Neural cell (in vitro differentiated cells): Measurements from ENCODE around the gene MLLT1. TPM values are rescaled to one million over a fixed set of nuclear protein-coding genes. Genes with fewer than 3 reads are reported as not detected.

Experiments
- H2AFZ ChIP-seq: fragments of 200-600, 300-800 bp; sonication (generic), shearing (Covaris generic); 2 replicates; pipeline ENCODE4 v1.6.0; 2014; ENCODE audit warnings: low read depth, mild to moderate bottlenecking, antibody characterized with exemption, low read length, moderate library complexity
- H3F3A ChIP-seq: fragments of 200-600 bp; shearing (Covaris generic); 2 replicates; pipeline ENCODE4 v1.6.1; 2016; ENCODE audit warnings: mild to moderate bottlenecking, moderate library complexity, mixed read lengths, antibody characterized with exemption, low read length; ENCODE audit not compliant: insufficient read depth, poor library complexity, severe bottlenecking
- H3K27ac ChIP-seq: fragments of 200-600, 300-800 bp; sonication (generic), shearing (Covaris generic); 2 replicates; pipeline ENCODE4 v1.5.1; 2014; ENCODE audit warnings: mild to moderate bottlenecking, low read length, moderate library complexity
- H3K27me3 ChIP-seq: fragments of 300-800, 200-600 bp; sonication (generic), shearing (Covaris generic); 2 replicates; pipeline ENCODE4 v1.6.0; 2014; ENCODE audit warnings: mild to moderate bottlenecking, low read depth, low read length, moderate library complexity; ENCODE audit not compliant: insufficient read depth
- H3K36me3 ChIP-seq: fragments of 300-800, 200-600 bp; sonication (generic), shearing (Covaris generic); 2 replicates; pipeline ENCODE4 v1.5.1; 2014; ENCODE audit warnings: mild to moderate bottlenecking, antibody characterized with exemption, low read length, moderate library complexity; ENCODE audit not compliant: insufficient read depth
- H3K4me2 ChIP-seq: fragments of 300-800, 200-600 bp; sonication (generic), shearing (Covaris generic); 2 replicates; pipeline ENCODE4 v1.6.0; 2014; ENCODE audit warnings: mild to moderate bottlenecking, low read length
- H3K4me3 ChIP-seq: fragments of 300-800, 200-600 bp; sonication (generic), shearing (Covaris generic); 2 replicates; pipeline ENCODE4 v1.5.1; 2014; ENCODE audit warnings: mild to moderate bottlenecking, low read length, moderate library complexity
- H3K79me2 ChIP-seq: fragments of 200-600 bp; shearing (Covaris generic); replicated peaks from 2 replicates; pipeline ENCODE4 v1.6.0; 2014; ENCODE audit warnings: mild to moderate bottlenecking, low read length, moderate library complexity; ENCODE audit not compliant: insufficient read depth
- H3K9ac ChIP-seq: fragments of 300-800, 200-600 bp; sonication (generic), shearing (Covaris generic); 2 replicates; pipeline ENCODE4 v1.6.1; 2016; ENCODE audit warnings: mild to moderate bottlenecking, low read length, mixed read lengths
- H3K9me2 ChIP-seq: fragments of 200-600 bp; shearing (Covaris generic); 2 replicates; pipeline ENCODE4 v1.6.1; 2016; ENCODE audit warnings: mild to moderate bottlenecking, low read length, mixed read lengths; ENCODE audit not compliant: insufficient read depth
- H3K9me3 ChIP-seq: fragments of 200-600, 300-800 bp; sonication (generic), shearing (Covaris generic); 2 replicates; pipeline ENCODE4 v1.6.1; 2016; ENCODE audit warnings: mild to moderate bottlenecking, mixed run types, low read length, moderate library complexity, mixed read lengths
- H4K20me1 ChIP-seq: fragments of 200-600 bp; shearing (Covaris generic); 2 replicates; pipeline ENCODE4 v1.6.1; 2016; ENCODE audit warnings: mild to moderate bottlenecking, mixed run types; ENCODE audit not compliant: insufficient read depth
- CTCF ChIP-seq: fragments of 450-650 bp; IDR thresholded peaks from 2 replicates; pipeline ENCODE4 v1.5.1; 2014; ENCODE audit warnings: antibody characterized with exemption, mild to moderate bottlenecking, moderate library complexity; ENCODE audit not compliant: poor library complexity, severe bottlenecking
- EP300 ChIP-seq: fragments of 450-650 bp; conservative IDR thresholded peaks from 2 replicates; pipeline ENCODE4 v1.6.1; 2014; ENCODE audit warnings: antibody characterized with exemption, mild to moderate bottlenecking, moderate library complexity; ENCODE audit not compliant: poor library complexity, severe bottlenecking
- EZH2 ChIP-seq: fragments of 200-600, 300-800 bp; shearing (Covaris generic), sonication (generic); IDR thresholded peaks from 2 replicates; pipeline ENCODE4 v1.6.1; 2014; ENCODE audit warnings: antibody characterized with exemption, low read length, borderline replicate concordance, mild to moderate bottlenecking; ENCODE audit not compliant: insufficient read depth, poor library complexity, severe bottlenecking
- MXI1 ChIP-seq: fragments of 450-650 bp; conservative IDR thresholded peaks from 2 replicates; pipeline ENCODE4 v1.6.1; 2014; ENCODE audit warnings: antibody characterized with exemption, mild to moderate bottlenecking; ENCODE audit not compliant: poor library complexity, severe bottlenecking
- POLR2AphosphoS5 ChIP-seq: IDR thresholded peaks from 2 replicates; pipeline ENCODE4 v1.6.1; 2012
- RAD21 ChIP-seq: fragments of 450-650 bp; conservative IDR thresholded peaks from 2 replicates; pipeline ENCODE4 v1.6.1; 2014; ENCODE audit warnings: antibody characterized with exemption, mild to moderate bottlenecking, moderate library complexity
- REST ChIP-seq: IDR thresholded peaks from 2 replicates; pipeline ENCODE4 v1.6.1; 2012; ENCODE audit warnings: borderline replicate concordance
- SMC3 ChIP-seq: fragments of 450-650 bp; conservative IDR thresholded peaks from 2 replicates; pipeline ENCODE4 v1.6.1; 2014; ENCODE audit warnings: antibody characterized with exemption, mild to moderate bottlenecking, moderate library complexity; ENCODE audit not compliant: poor library complexity
- TAF1 ChIP-seq: IDR thresholded peaks from 2 replicates; pipeline ENCODE4 v1.6.1; 2012; ENCODE audit warnings: low read depth
- polyA plus RNA-seq: library from polyadenylated mRNA; depleted of rRNA; stranded (reverse); fragments of >200 nt; gene quantifications from 2 replicates; pipeline ENCODE4 v1.2.3, GENCODE V29; 2014

The MLLT1 gene
- polyA plus RNA-seq, 1 donor from 2014 or later = 34.0 TPM

- TF ChIP-seq POLR2AphosphoS5 (no peak), EP300 (no peak), EZH2 (no peak), RAD21 (no peak), MXI1 (no peak), SMC3 (no peak), TAF1 (no peak), REST (no peak), CTCF (no peak)
- Histone ChIP-seq H3K27me3 (no peaks in the 10 kb centered on the region), H3K4me2 (no peak overlapping the region), H3K9me2 (no peaks in the 10 kb centered on the region), H2AFZ (no peak overlapping the region), H3K79me2 (no peaks in the 10 kb centered on the region), H3K9ac (no peak overlapping the region), H4K20me1 (no peaks in the 10 kb centered on the region), H3K9me3 (no peaks in the 10 kb centered on the region), H3K36me3 (no peaks in the 10 kb centered on the region), H3F3A (no peaks in the 10 kb centered on the region), H3K4me3 (no peak overlapping the region), H3K27ac (no peak overlapping the region)
These were observed 55.5 kb downstream of the MLLT1 start for GRCh38 chr19:6224308-6224675.

- no peak overlapping the region for H3K4me2 ChIP-seq
- H4K20me1 ChIP-seq = no peaks in the 10 kb centered on the region
- no peak for TF ChIP-seq POLR2AphosphoS5
- no peak for TF ChIP-seq REST
- no peak for TF ChIP-seq EP300
- TF ChIP-seq RAD21 = no peak
- TF ChIP-seq EZH2 = no peak
- TF ChIP-seq TAF1 = no peak
- no peak for TF ChIP-seq CTCF
- no peak for TF ChIP-seq SMC3
- no peak for TF ChIP-seq MXI1
- no peak overlapping the region for H2AFZ ChIP-seq
- H3K27ac ChIP-seq = no peak overlapping the region
- H3K27me3 ChIP-seq = no peaks in the 10 kb centered on the region
- H3K36me3 ChIP-seq = no peaks in the 10 kb centered on the region
- no peaks in the 10 kb centered on the region for H3K9me2 ChIP-seq
- no peak overlapping the region for H3K9ac ChIP-seq
- H3K9me3 ChIP-seq = no peaks in the 10 kb centered on the region
- no peak overlapping the region for H3K4me3 ChIP-seq
- no peaks in the 10 kb centered on the region for H3F3A ChIP-seq
- no peaks in the 10 kb centered on the region for H3K79me2 ChIP-seq
These were observed 56.1 kb downstream of the MLLT1 start for GRCh38 chr19:6223461-6224307.
